Stimulated activated CD8-positive, alpha-beta memory T cell treated with anti-CD3 and anti-CD28 coated beads, Interleukin-7, amount 100 ng/mL, for 24 hours (primary cell): ENCODE results near the gene C9orf152.
"Not testable (repeated sequence)": the region's sequence is repeated elsewhere in the genome, so short reads cannot be mapped to it uniquely, and the experiment has no call there.

Experiments
- DNase-seq: peaks from one replicate; pipeline ENCODE4 v3.0.0-alpha.2; 2020; ENCODE audit warnings: low read depth

C9orf152 gene, protein sequence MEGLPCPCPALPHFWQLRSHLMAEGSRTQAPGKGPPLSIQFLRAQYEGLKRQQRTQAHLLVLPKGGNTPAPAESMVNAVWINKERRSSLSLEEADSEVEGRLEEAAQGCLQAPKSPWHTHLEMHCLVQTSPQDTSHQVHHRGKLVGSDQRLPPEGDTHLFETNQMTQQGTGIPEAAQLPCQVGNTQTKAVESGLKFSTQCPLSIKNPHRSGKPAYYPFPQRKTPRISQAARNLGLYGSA

GRCh38 chr9:110208031-110208430, at the start of gene C9orf152:
TSS of gene C9orf152 (minus strand) at chr9:110208159. CDS start at chr9:110207579, 580 bp downstream.
- DNase-seq, result no peak

DNA sequence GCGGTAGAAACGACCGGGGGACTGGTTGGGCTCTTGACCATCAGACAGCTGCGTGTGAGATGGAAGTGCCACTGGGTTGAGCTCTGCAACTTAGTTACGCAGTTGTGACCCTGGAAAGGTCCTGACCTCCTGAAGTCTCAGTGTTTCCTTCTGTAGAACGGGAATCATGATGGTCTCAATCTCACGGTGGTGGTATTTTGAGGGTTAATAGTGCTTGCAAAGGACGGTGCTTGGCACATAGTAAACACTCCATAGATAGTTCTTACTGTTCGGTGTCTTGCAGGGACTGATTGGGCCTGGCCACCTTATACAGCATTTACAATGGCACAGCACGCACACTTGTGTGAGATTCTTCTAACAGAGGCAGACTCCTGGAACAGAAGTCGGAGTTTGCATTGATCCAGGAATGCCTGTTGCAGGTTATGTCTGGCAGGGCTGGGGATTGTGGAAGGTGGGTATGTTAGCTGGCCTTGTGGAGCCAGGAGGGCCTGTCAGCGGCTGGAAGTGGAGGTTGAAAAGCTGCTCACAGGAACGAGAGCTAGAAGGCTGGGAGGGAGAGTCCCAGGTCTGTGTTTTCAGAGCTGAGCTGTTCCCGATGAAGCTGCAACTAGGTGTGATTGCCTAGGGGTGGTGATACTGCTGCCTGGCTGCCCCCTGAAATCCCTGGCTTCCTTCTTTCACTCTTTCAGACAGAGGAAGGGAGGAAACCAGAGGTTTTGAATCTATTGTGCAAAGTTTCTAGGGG, 49.3 kb upstream of the C9orf152 start:
- no peak for DNase-seq

DNA sequence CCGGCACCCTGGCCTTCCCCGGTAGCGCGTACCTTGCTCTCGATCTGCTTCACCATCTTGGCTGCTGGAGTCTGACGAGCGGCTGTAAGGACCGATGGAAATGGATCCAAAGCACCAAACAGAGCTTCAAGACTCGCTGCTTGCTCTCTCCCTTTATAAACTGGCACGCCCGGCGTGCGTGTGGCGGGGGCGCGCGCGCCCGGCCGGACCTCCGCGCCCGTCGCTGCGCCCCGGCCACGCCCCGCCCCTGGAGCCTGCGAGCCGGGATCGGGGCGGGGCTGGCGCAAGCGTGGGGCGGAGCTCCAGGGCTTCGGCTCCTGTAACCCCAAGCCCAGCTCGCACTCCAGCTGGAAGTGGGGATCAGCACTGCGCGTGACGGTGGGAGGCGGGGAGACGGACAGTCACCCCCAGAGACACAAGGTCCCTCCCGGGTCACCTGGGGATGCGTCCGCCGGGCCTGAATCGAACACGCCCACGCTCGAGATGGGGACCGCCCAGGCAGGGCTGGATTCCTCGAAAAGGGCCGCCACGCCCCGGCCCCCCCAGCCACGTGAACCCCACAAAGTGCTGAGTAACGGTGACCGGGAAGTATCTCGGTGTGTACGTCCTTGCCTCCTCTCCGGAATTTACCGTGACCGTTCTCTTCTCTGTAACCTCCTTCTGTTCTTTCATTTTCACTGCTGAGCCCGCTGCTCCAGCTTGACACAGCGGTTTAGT, 48.6 kb upstream of the C9orf152 start, which contains the start of gene TXN:
TSS of gene TXN (minus strand) at position 128 of the 717 bp plus-strand sequence. CDS start at position 56, 72 bp downstream.
- peak; percentile 75 for DNase-seq

DNA sequence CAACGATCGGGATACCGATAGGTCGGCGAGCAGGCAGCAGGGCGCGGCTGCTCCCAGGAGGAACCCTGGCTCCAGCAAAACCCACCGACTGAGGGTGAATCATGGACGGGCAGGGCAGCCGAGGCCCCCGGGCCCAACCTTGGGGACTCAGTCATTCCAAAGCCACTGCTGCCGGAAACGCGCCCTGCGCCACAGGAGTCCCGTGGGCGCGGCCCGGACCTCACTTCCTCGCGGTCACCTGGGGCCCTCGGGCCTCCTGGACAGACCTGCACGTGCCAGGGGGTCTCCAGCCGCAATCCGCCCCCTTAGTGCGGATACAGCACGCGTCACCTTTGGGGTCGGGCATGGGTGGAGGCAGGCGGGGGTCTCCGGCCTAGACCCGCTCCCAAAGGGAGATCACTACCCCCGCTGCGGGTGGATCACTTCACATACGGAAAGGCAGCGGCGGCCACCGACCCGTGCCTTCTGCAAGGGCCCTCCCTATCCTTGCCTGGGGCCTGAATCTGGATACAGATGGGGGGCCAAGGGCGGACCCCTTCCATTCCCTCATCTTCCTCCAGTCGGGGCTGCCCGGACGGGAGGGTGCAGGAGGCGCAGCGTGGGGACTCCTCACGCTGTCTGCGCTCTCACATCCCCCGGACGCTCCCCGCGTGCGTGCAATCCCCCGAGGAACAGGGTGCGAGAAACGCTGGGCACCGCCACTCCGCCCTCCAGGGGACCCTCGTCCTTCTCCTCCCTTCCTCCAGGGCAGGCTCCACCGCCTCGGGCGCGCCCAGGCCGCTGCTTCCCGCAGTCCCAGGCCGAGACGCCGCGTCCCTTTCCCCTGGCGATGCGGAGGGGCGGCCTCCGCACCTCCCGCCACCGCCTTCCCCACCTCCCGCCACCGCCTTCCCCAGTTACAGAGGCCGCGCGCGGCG, 47.8 kb upstream of the C9orf152 start:
- DNase-seq, result peak; percentile 30

DNA sequence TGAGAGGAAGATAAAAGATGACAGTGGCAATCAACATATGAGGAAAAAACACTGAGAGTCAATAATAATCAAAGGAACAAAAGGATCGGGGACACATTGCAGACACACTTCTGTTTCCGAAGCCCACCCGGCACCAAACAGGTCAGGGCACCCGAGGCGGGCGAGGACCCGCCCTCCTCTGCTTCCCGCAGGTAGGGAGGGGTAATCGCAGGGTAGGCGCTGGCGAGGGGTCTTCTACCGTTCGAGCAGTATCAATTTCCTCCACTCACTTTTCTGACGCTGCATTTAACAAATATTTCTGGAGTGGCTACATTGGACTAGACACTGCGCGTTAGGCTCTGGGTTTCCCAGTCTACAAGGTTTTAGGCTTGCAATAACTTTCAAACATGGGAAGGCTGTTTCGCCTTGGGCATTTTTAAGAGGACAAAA, 47.1 kb upstream of the C9orf152 start:
- DNase-seq, result no peak

GRCh38 chr9:110254500-110254899, 46.5 kb upstream of the C9orf152 start:
- DNase-seq, result no peak

DNA sequence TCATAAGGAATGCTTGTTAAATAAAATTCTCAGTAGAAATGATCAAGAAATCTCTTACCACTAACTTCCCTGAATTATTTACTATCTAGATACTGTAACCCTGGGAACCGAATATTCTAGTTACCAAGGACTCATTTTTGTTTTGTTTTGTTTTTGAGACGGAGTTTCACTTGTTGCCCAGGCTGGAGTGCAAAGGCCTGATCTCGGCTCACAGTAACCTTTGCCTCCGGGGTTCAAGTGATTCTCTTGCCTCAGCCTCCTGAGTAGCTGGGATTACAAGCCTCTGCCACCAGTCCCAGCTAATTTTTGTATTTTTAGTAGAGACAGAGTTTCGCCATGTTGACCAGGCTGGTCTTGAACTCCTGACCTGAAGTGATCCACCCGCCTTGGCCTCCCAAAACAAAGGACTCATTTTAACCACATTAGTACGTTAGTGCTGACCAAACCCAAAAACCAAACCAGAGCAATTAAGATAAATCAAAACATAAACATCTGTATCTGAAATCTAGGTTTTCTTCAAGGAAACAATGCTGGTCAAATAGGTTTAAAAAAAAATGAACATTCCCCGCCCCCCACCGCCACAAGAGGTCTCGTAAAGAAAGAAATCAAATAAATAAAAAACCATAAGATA, 44.7 kb upstream of the C9orf152 start:
- no peak for DNase-seq

DNA sequence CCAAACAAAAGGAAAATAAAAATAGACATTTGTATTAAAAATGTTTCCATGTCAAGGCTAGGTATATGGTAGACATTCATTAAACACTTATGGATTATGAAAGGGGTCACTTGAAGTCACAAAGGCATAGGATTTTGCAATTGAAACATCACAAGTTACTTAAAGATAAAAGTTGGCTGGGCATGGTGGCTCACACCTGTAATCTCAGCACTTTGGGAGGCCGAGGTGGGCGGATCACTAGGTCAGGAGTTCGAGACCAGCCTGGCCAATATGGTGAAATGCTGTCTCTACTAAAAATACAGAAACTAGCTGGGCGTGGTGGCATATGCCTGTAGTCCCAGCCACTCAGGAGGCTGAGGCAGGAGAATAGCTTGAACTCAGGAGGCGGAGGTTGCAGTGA, 43.8 kb upstream of the C9orf152 start:
- not testable (repeated sequence) for DNase-seq

- no peak for DNase-seq
Measured at GRCh38 chr9:110251212-110251611, 43.3 kb upstream of the C9orf152 start.

- no peak for DNase-seq
Measured at GRCh38 chr9:110249603-110250002, 41.6 kb upstream of the C9orf152 start.

DNA sequence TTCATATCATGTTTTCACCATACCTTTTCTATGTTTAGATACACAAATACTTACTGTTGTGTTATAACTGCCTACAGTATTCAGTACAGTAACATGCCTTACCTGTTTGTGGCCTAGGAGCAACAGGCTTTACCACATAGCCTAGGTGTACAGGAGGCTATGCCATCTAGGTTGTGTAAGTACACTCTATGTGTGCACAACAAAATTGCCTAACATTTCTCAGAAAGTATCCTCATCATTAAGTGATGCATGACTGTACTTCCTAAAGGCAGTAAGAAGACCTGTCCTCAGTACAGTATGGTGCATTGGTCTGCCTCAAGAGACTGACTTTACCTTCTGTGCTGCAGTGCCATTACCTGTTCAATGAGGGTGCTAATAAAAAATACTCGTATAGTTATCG, 40.4 kb upstream of the C9orf152 start:
- no peak for DNase-seq

DNA sequence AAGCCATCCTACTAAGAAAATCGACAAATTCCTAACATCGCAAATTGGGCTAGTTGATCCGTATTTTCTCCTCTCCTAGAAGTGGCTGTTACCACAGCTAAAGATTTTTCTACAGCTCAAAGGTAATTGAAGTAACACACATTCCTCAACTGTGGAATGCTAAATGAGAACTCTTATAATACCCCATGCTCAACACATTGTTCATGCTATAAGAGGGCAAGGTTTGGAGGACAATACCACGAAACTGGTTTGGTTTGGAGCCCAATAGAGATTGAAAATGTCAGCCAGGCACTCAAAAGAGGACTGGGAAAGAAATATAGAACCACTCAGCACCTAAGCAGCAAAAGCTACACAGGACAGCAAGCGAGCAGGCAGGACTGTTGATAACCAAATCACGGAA, 38.3 kb upstream of the C9orf152 start:
- no peak for DNase-seq

- DNase-seq, result no peak
Measured at GRCh38 chr9:110244616-110245015, 36.7 kb upstream of the C9orf152 start.

DNA sequence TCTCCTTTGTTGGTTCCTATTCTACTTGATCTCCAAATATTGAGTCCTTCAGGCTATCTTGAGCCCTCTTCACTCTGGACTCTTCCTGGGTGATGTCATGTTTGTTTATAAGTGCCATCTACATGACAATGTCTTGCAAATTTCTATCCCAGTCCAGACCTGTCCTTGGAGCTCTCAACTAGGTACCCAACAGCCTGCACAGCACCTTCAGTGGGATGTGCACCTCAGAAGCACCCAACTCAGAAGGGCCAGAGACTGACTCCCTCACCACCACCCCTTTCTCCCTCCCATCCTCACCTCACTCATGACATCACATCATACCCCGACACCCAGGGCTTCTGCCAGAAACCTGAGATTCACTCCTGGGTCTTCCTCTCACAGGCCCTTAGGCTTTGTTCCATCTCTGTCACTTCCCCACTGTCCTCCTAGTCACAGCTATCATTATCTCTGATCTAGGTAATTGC, 33.9 kb upstream of the C9orf152 start:
- no peak for DNase-seq

DNA sequence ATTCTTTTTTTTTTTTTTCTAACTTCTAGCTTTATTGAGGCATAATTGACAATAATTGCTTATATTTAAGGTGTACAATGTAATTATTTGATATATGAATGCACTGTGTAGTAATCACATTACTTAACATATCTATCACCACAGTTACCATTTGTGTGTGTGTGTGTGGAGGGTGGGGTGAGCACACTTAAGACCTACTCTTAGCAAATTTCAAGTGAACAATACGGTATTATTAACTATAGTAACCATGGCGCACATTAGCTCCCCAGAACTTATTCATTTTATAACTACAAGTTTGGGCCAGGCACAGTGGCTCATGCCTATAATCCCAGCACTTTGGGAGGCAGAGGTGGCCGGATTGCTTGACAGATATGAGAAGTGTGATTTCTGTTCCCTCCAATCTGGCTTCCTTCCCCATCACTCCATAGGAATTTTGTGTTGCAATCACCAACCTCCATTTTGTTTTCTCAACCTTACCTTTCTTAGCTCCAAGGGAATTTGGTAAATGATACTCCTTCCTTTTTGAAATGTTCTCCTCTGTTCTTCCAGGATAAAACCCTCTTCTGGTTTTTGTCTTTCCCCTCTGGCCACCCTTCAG, 33.4 kb upstream of the C9orf152 start:
- DNase-seq, result no peak

DNA sequence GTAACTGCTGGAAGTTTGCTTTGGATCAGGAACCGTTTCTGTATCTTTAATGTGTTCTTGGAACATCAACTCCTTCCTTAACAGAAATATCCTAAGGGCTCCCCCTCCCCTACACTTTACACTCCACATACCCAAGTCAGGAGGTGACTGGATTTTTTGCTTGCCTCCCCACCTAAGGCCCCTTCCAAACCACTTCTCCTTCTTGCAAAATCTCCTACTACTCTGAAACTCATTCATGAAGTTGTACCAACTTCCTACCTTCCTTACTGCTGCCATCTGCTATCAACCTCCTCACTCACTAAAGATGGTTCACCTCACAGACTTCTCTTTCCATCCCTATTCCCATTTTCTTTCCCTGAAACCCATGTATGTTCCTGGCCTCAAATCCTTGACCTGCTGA, 32.2 kb upstream of the C9orf152 start:
- no peak for DNase-seq

- no peak for DNase-seq
Measured at GRCh38 chr9:110228321-110228720, 20.4 kb upstream of the C9orf152 start.

- no peak for DNase-seq
Measured at GRCh38 chr9:110224583-110224982, 16.6 kb upstream of the C9orf152 start.

DNA sequence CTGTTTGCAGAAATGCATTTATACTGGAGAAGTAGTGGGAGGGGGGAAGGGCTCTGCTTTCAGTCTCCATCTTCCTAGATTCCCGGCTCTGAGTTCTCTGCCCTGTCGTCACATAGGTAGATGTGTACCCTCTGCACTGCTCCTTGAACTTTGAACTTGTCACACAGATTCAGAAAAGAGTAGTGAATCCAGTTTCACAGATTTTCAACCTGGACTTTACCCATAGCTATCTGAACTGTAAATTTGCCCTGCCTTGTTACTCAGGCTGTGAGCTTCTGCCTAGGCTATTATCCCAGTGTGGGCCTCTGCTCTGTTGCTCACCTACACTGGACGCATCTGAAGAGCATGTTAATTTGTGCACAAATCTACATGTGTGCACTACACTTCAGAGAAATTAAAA, 12.8 kb upstream of the C9orf152 start:
- DNase-seq, result no peak

DNA sequence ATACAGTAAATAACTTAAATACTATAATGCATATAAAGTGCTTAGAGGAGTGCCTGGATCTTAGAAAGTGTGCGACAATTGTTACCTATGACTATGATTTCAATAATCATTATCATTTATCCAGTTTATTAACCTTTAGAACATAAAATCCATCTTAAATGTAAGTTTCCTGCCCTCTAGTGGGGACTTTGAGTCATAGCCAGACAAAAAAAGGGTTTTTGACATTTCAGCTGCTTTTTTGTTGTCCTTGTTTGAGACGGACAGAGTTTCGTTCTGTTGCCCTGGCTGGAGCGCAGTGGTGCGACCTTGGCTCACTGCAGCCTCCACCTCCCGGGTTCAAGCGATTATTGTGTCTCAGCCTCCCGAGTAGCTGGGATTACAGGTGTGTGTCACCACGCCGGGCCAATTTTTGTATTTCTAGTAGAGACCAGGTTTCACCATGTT, 9.7 kb upstream of the C9orf152 start:
- DNase-seq, result no peak
